OCI-LY3 (cell line): ENCODE data around the gene TXNDC5.

ENCODE experiments used
- CTCF ChIP-seq: fragments of 200-600, 300-600 bp; sonication (generic); IDR thresholded peaks from 2 replicates; pipeline ENCODE4 v1.5.1; 2014; ENCODE audit warnings: antibody characterized with exemption, low read length, low read depth
- EZH2phosphoT487 ChIP-seq: fragments of 200-600 bp; shearing (Covaris generic); IDR thresholded peaks from 2 replicates; pipeline ENCODE4 v1.6.1; 2018; ENCODE audit warnings: antibody characterized with exemption, mixed run types, low read depth

- TF ChIP-seq CTCF (no peak), EZH2phosphoT487 (no peak)
Measured at GRCh38 chr6:7901056-7901455, 9.5 kb downstream of the TXNDC5 start.
